ENCODE results near the gene SLC47A2. TPM values are rescaled to one million over a fixed set of nuclear protein-coding genes. Genes with fewer than 3 reads are reported as not detected.
A peak's percentile ranks its signal among the peaks of the same experiment; 100 is the strongest.

SLC47A2 gene
- total RNA-seq, 1 donor from 2014 or later = not detected

GRCh38 chr17:19726631-19727376 is 10.4 kb upstream of the SLC47A2 start:
- TF ChIP-seq, protein P1, sequence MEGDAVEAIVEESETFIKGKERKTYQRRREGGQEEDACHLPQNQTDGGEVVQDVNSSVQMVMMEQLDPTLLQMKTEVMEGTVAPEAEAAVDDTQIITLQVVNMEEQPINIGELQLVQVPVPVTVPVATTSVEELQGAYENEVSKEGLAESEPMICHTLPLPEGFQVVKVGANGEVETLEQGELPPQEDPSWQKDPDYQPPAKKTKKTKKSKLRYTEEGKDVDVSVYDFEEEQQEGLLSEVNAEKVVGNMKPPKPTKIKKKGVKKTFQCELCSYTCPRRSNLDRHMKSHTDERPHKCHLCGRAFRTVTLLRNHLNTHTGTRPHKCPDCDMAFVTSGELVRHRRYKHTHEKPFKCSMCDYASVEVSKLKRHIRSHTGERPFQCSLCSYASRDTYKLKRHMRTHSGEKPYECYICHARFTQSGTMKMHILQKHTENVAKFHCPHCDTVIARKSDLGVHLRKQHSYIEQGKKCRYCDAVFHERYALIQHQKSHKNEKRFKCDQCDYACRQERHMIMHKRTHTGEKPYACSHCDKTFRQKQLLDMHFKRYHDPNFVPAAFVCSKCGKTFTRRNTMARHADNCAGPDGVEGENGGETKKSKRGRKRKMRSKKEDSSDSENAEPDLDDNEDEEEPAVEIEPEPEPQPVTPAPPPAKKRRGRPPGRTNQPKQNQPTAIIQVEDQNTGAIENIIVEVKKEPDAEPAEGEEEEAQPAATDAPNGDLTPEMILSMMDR (conservative IDR thresholded peaks at IDR 0.05; ENCODE audit: low read depth, low read length) = no peak
- no peak for DNase-seq (ENCODE audit: low read depth)
- H3K4me3 ChIP-seq (ENCODE audit: low read depth, low read length) = no peak overlapping the region

DNA sequence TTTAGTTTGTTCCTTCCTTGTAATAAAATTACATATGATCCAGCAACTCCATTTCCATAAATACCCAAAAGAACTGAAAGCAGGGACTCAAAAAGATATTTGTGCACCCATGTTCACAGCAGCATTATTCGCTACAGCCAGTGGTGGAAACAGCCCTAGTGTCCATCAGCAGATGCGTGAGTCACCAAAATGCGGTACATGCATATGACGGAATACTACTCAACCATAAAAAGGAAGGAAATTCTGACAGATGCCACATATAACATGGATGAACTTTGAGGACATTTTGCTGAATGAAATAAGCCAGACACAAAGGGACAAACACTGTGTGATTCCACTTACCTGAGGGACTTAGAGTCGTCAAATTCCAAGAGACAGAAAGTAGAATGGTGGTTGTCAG is 9.1 kb upstream of the SLC47A2 start:
- H3K4me3 ChIP-seq (ENCODE audit: low read depth, low read length) = no peak overlapping the region
- TF ChIP-seq, protein P1 (conservative IDR thresholded peaks at IDR 0.05; ENCODE audit: low read depth, low read length) = no peak
- no peak for DNase-seq (ENCODE audit: low read depth)

DNA sequence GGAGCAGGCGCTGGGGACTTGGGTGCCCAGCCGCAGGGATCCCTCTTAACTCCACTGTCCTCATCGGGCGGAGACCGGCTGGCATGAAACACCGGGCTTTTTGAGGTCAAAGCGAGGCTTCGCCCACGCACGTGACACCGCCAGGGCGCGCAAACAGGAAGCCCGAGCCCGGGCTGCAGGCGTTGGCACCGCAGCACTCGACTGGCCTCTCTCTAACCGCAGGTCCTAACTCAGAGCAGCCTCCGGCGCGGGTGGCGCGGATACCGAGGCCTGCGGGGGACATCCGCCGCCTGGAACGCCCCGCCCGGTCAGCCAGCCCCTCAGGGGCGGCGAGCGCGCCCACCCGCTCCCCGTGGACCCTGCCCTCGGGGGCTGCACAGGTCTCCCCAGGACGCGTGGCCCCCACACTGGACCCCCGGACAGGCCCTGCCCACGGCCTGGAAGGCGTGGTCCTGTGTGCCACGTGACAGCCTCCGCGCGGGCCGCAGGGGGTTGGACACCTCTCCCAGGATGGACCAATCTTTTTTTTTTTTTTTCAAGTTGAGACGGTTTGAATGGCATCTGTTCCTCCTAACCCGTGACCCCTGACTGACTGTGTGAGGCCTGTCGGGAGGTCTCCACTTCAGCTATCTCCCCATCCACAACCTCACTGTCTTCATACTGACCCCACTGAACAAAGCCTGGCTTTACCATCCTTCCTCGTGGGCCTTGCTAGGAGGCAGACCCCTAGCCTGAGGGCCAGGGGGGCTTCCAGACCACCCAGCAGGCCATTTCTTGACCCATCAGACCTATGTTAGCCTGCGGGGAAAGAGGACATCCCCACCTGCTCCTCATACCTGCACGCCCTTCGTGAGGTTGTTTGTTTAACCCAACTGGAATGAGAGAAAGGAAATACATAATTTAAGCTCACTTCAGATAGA is 8.4 kb upstream of the SLC47A2 start:
- TF ChIP-seq, protein P1 (conservative IDR thresholded peaks at IDR 0.05; ENCODE audit: low read depth, low read length) = no peak
- DNase-seq (ENCODE audit: low read depth) = no peak

DNA sequence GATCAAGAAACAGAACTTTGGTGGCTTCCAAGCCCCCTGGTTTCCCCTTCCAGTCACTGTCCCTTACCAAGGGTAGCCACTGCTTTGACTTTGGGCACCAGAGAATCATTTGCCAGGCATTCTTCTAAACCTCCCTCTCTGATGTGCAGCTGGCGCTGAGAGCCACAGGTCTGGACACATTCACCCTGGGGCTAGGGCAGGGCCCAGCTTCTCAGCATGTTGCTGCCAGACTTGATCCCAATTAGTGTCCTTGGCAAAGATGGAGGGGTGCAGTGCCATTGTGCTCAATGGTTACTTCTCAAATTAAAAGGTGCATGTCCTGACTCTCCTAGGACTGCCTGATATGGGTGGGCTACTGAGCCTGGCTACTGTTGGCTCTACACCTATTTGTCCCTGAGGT is 7.6 kb upstream of the SLC47A2 start:
- H3K4me3 ChIP-seq (ENCODE audit: low read depth, low read length) = no peak overlapping the region
- TF ChIP-seq, protein P1 (conservative IDR thresholded peaks at IDR 0.05; ENCODE audit: low read depth, low read length) = no peak
- no peak for DNase-seq (ENCODE audit: low read depth)

More for the DNA sequence above, 8.4 kb upstream of the SLC47A2 start:
- H3K4me3 ChIP-seq (ENCODE audit: low read depth, low read length) = peak overlapping the region; percentile 31

DNA sequence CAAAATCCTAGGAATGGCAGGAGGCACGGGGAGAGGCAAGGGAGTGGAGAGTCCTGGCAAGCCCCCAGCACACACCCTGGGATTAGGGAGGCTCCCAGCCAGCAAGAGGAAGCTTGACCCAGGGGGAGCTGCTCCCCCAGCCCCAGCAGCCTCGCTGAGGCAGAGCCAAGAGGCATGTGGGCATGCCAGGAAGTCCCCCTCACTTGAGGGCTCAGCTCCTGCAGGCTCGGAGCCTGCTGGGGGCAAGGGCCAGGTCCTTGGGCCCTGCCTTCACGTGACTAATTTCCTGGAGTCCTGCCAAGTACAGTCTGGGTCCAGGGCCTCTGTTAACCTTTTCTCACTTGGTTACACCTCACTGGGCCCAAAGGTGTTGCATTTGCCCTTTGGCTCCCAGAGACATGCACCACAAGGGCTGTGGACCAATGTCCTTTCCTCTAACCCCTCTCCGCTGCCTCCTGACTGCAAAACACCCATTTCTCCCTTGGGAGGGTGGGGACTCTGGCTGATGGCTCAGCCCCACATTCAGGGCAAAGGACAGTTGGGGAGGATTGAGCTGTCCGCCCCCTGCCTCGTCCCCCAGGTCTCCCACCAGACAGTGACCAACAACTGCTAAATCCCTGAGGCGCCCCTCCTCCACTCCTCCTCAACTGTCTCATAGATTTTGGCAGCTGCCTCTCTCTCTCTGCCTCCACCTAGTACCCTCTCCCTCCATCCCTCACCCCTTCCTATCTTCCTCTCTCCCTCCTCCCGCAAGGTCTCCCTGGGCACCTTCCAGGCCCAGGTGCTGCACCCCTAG is 4.4 kb upstream of the SLC47A2 start:
- H3K4me3 ChIP-seq (ENCODE audit: low read depth, low read length) = no peak overlapping the region
- TF ChIP-seq, protein P1 (conservative IDR thresholded peaks at IDR 0.05; ENCODE audit: low read depth, low read length) = no peak
- DNase-seq (ENCODE audit: low read depth) = peak; percentile 54

DNA sequence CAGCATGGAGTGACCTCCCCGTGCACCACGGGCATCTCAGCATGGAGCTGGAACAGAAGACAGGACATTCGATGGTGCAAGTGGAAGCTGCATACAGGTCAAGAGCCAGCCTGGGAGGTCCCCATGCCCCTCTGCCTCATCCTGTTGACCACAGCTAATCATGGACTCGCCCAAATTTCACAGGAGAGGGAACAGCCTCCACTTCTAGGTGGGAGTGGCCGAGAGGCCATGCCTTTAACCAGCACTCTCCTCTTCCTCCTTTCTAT is 3.8 kb upstream of the SLC47A2 start:
- H3K4me3 ChIP-seq (ENCODE audit: low read depth, low read length) = no peak overlapping the region
- TF ChIP-seq, protein P1 (conservative IDR thresholded peaks at IDR 0.05; ENCODE audit: low read depth, low read length) = no peak
- no peak for DNase-seq (ENCODE audit: low read depth)

All from epithelial cell of proximal tubule (primary cell).